IPS-18c (cell line): Measurements from ENCODE around the gene TPRG1L.

Experiments
- H3K4me3 ChIP-seq: 2 replicates; pipeline ENCODE4 v1.7.0; 2013; ENCODE audit warnings: low read depth, mild to moderate bottlenecking, low read length, moderate library complexity; ENCODE audit not compliant: insufficient read depth
- H3K9me3 ChIP-seq: one replicate; pipeline ENCODE4 v1.6.1; 2013; ENCODE audit warnings: mild to moderate bottlenecking, low read length, moderate library complexity; ENCODE audit not compliant: control insufficient read depth, insufficient read depth

Gene TPRG1L

DNA sequence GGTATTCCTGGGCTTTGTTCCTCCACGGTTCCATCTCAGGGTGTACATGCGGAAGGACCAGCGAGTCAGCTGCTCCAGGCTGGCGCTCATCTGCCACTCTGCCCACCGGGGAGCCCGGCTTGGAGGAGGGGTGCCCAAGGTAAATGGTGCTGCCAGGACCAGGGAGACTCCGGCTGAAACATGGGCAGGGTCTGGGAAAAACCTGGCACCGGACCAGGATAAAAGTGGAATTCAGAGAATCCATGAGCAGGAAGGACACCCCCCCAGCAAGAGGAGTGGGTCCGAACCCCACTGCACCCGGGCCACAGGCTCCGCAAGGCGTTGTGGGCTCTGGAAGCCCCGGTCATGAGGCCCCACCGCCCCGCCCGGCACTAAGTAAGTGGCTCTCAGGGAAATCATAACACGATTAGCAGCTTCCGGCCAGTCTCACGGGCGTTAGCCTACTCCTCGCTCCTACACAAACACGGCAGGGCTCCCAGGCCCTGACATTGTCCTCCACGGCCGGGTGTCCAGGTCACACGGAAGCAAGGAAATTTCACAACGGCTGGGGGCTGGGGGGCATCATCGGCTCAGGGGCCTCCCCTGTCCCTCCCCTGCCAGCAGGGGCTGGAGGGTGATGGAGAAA lies 34.6 kb upstream of the TPRG1L start:
- Histone ChIP-seq H3K4me3 (no peak overlapping the region), H3K9me3 (peaks cover 3% of the 10 kb centered on the region)

DNA sequence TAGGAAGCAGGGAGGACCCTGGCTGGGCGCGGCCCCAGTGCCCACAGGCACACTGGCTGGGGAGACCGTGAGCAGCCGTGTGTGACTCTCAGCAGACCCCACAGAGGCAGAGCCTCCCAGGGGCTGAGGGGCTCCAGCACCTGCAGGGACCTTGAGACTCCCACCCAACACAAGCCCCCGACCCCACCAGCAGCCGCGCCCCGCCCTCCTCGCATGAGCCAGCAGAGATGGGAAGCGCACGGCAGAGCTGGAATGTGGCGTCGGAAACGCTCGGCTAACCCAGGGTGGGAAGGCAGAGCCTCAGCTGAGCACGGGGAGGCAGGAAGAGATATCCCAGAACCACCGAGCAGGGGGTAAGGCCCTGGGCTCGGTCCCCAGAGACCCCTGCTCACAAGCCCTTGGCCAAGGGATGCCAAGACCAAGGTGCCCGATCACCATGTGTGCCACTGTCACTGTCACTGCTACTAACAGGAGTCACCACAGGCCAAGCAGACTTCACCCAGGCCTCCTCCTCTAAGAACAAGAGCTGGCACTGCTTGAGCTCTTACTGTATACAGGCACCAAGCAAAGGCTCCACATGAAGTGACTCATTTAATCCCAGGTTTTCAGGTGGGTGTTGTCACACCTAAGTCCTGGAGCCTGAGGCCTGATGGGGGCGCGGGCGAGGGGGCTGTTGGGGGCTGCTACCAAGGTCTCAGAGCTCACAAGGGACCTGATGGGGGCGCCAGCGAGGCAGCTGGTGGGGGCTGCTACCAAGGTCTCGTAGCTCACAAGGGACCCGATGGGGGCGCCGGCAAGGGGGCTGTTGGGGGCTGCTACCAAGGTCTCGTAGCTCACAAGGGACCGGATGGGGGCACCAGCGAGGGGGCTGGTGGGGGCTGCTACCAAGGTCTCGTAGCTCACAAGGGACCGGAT lies 33.6 kb upstream of the TPRG1L start:
- H3K9me3 ChIP-seq: peaks cover 3% of the 10 kb centered on the region
- no peak overlapping the region for H3K4me3 ChIP-seq

DNA sequence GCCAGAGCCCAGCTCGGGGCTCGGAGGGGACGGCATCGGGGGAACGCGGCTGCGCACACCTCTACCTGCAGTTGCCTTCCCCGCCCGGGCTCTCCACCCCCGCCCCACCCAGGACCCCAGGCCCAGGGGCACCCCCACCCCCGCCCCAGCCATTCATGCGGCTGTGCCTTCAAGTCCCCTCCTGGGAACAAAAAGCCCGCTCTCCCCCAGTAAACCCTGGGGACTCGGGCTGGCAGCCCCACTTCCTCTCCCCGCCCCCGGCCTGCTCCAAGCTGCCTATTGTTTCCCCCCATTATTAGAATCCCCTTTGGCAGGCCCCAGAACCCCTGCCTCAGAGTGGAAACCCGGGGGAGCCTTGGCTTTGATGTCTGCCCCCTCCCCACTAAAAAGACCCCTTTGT lies 31.5 kb upstream of the TPRG1L start:
- peaks cover 3% of the 10 kb centered on the region for H3K9me3 ChIP-seq

DNA sequence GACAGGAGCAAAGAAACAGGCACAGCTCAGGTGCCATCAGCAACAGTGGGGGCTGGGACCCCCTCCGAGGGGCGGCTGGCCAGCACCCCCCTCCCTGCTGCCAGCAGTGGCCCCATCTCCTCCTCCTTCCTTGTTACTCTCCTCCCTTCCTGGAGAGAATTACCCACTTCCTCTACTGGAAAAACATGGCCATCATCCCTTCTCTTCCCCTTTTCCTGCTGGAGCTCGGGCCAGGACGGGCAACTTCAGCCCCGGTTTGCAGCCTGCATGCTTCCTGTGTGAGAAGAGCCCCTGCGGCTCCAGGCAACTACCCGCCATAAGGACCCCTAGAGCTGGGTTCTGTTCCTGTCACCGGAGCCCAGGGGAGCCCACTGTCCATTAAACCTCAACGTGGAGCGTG lies 31.1 kb upstream of the TPRG1L start:
- H3K4me3 ChIP-seq: no peak overlapping the region
- peaks cover 3% of the 10 kb centered on the region for H3K9me3 ChIP-seq

More for the DNA sequence above, 31.5 kb upstream of the TPRG1L start:
- no peak overlapping the region for H3K4me3 ChIP-seq

DNA sequence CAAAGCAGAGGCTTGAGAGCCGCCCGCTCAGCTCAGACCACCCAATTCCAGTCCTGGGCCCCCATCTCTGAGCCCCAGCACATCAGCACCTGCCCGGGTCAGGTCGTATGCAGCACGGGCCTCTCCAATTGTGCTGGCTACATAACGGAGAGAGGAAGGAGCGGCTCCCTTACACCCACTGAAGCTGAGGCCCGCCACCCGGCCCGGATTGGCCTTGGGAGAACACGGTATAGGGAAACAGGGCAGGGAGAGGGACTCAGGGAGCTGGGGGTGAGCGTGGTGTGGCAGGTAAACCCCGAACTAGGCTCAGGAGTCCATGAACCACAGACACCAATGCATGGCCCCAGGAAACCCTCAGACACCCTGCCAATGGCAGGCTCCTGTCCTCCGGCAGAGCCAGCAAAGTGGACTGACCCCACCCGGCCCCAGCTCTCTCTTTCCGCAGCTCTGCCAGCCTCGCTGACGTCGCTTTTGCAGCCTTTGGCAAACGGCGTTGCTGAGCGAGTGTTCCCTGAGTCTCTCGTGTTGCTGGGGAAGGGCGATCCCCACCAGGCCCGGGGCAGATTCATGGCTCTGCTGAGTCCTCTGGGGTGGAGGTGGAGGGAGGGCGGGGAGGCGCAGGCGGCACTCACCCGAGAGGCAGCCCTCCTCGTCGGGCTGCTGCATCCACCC lies 30.0 kb upstream of the TPRG1L start:
- no peak overlapping the region for H3K4me3 ChIP-seq
- H3K9me3 ChIP-seq: peaks cover 3% of the 10 kb centered on the region

DNA sequence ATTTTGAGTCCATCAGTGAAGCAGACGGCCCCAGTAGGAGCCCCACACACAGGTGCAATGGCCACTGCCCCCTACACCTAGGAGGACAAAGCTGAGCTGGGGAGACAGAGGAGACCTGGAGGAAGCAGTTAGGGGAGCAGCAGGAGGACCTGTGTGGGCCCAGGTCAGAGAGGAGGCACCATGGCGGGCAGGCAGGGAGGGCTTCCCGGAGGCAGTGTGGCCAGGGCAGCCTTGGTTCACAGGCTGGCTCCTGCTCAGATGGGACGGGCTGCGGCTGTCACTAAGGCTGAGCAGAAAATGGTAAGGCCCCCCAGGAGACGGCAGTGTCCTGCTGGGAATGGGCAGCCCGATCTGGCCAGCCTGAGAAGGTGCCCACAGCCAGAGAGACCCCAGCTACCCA lies 28.9 kb upstream of the TPRG1L start:
- no peak overlapping the region for H3K4me3 ChIP-seq

DNA sequence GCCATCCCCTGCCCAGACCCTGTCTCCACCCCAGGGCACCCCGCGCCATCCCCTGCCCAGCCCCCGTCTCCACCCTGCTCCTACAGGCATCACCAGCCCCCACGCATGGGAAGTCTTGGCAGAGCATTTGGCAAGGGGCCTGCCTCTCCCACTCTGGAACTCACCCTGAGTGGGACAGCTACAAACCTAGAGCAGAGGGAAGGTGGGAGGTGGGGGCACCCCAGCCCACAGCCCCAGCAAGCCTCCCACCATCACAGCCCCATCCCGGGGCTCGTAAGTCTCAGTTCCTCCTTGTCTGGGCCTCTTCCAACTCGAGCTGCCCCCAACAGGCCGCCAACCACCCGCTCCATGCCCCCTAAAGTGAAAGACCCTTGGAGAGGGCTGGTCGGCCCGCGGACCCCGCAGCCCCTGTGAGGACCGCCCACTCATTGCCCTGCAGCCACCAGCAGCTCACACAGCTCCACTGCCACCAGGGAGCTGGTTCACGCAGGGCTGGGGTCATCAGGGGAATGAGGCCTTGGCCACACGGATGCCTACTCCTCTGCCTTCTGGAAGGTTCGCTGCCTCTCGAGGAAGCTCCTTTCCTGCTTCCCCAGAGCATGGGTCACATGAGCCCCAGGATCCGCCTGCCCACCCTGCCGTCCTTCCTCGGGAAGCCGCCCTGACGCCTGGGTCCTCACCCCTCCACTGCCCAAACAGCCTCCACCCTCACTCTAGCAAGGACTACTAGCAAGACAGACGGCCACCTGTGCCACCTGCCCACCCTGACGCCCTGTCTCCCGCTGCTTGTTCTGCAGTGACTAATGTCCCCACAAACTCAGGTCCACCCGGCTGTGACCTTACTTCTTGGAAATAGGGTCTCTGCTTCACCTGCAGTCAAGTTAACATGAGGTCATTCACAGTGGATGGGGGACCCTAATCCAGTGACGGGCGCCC lies 27.9 kb upstream of the TPRG1L start:
- Histone ChIP-seq H3K9me3 (peaks cover 3% of the 10 kb centered on the region), H3K4me3 (no peak overlapping the region)

More for the DNA sequence above, 28.9 kb upstream of the TPRG1L start:
- peaks cover 3% of the 10 kb centered on the region for H3K9me3 ChIP-seq

DNA sequence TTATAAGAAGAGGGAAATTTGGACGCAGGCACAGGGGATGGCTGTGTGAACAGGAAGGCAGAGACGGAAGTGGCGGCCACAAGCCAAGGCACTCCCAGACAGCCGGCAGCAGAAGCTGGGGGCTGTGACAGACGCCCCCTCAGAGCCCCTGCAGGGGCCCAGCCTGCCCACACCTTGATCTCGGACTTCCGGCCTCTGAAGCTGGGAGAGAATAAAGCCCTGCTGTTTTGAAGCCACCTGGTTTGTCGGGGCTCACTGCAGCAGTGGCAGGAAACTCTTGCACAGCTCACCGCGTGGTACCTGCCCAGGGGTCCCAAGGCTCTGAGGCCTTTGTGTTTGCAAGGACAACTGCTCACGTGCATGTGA lies 27.2 kb upstream of the TPRG1L start:
- Histone ChIP-seq H3K4me3 (no peak overlapping the region), H3K9me3 (peaks cover 3% of the 10 kb centered on the region)

DNA sequence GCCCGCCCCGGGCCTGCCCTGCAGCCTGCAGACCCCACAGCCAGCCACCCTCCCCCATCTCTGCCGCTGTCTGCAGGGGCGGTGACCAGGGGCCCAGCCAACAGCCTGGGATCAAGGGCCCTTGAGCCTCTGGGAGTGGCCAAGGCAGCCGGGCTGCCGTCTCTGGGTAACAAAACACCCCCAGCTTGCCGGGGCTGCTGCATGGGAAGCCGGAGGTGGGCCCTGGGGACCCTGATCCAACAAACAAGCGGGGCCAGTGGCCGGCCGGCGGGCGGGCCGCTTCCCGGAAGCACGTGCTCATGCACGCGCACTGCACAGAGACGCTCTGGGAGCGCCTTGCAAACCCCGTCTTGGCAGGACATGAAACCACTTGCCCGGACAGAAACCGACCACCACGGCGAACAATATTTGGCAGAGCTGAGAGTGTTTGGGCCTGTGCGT lies 26.7 kb upstream of the TPRG1L start:
- H3K4me3 ChIP-seq: no peak overlapping the region
- peaks cover 3% of the 10 kb centered on the region for H3K9me3 ChIP-seq

DNA sequence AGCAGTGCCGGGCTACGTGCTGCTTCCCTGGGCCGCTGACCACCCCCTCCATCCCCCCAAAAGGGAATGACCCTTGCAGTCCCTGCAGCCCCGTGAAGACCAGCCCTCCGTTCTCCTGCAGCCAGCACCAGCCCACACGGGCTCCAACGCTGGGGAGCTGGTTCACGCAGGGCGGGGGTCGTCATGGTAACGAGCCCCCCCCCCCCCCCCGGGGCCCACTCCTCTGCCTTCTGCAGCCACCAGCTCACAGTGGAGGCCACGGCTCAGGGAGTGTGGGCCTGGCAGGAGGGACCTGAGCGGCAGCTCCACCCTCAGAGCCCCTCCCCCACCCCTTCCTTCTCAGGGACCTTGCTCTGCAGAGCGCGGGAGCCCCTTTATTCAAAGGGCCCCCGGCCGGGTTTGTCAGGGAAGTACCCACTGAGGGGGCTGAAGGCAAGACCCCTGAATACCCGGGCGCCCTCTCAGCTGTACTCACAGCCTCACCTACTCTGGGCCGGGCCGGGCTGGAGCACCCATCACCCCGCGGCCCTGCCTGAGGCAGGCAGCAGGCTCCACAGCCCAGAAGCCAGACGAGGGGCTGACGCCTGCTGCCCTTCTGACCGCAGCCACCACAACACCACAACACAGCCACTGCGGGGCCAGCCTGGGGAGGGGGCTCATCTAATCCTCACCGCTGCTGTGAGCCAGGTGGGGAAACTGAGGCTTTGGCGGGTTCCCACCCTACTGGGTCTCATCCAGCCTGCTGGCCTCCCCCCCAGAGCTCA lies 26.1 kb upstream of the TPRG1L start:
- Histone ChIP-seq H3K4me3 (no peak overlapping the region), H3K9me3 (peaks cover 3% of the 10 kb centered on the region)

DNA sequence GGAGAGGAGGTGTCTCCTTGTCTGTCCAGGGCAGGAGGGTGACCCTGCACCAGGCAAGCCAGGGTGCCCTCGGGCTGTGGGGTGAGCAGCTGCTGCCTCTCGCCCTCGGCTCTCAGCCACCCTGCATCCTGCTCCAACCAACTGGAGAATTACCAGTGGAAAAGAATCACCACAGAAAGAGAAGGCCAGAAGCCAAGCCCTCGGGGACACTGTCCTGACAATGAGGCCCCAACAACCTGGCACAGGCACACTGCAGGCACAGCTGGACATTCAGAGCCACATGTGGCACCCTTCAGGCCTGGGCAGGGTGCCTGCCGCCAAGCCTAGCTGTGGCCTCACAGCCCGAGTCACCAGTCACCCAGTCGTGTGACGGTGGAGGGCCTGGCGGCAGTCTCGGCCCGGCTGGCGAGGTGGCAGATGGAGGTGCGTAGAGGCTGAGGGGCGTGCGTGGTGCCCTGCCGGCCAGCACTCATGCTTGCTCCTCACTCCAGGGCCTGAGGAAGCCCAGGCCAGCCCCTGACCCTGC lies 25.5 kb upstream of the TPRG1L start:
- peaks cover 3% of the 10 kb centered on the region for H3K9me3 ChIP-seq
- H3K4me3 ChIP-seq: no peak overlapping the region

DNA sequence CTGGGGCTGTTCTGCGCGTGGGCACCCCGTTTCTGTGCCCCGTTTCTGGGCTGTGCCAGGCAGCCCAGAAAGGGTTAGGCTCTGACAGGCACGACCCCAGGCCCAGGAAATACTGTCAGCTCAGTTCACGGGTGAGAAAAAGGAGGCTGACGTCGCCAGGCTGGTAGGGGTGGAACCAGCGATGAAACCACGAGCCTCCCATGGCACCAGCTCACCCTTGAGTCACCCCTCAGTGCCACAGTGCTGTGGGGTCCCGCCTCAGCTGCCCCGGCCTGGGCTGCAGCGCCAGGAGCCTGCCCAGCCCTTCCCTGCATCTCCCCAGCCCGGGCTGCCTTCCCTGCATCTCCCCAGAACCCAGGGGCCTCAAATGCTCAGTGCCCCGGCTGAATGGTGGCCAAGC lies 25.0 kb upstream of the TPRG1L start:
- Histone ChIP-seq H3K9me3 (peaks cover 3% of the 10 kb centered on the region), H3K4me3 (no peak overlapping the region)

DNA sequence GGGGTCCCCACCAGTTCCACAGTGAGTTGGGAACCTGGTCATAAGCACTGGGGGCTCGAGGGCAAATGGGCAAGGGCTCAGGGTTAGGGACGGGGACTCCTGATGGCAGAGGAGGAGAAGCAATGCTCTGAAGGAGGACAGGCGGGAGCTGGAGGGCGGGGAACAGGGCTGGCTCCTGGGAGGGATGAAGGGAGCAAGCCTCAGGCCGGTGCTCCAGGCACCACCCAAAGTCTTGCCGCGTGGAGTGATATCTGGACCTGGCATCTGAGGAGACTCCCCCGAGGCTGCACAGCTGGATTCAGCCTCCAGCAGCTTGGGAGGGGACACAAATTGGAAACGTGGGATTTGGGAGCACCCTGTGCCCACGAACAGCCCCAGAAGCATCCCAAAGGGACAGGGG lies 24.5 kb upstream of the TPRG1L start:
- H3K4me3 ChIP-seq: no peak overlapping the region

DNA sequence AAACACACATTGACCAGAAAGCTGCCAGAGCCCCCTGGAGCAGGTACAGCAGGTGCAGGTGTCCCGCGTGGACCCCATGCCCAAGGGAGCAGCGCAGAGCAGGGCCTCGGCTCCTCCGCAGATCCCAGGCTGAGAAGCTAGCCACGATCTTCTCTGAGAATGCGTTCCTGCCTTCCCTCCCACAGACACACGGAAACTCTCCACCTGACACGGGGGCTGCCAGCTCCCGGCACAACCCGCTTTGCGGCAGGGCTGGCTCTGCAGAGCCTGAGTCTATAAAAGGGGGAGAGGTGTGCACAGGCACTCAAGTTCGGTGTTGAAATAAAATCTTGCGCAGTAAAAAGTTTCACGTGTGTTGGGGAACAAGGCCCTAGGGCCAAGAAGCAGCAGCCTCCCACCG lies 23.1 kb upstream of the TPRG1L start:
- H3K4me3 ChIP-seq: no peak overlapping the region
- H3K9me3 ChIP-seq: peaks cover 3% of the 10 kb centered on the region

More for the DNA sequence above, 24.5 kb upstream of the TPRG1L start:
- H3K9me3 ChIP-seq: peaks cover 3% of the 10 kb centered on the region

DNA sequence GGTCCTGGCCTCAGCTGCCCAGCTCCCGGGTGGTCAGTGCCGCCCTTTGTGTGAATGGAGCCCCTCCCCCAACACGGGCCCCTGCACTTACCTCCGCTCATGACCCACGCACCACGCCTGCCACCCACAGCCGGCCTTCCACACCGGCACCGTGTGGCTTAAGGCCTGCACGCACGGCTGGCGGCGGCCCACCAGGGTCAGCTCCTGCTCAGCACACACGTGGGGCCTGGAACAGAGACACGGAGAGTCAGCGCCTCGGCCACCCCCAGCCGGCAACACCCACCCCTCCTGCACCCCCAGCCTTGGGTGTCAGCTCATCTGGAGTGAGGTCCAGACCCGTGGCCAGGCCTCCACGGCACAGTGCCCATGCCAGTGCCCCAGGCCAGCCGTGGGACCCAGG lies 22.4 kb upstream of the TPRG1L start:
- H3K9me3 ChIP-seq: peaks cover 3% of the 10 kb centered on the region
- H3K4me3 ChIP-seq: no peak overlapping the region

DNA sequence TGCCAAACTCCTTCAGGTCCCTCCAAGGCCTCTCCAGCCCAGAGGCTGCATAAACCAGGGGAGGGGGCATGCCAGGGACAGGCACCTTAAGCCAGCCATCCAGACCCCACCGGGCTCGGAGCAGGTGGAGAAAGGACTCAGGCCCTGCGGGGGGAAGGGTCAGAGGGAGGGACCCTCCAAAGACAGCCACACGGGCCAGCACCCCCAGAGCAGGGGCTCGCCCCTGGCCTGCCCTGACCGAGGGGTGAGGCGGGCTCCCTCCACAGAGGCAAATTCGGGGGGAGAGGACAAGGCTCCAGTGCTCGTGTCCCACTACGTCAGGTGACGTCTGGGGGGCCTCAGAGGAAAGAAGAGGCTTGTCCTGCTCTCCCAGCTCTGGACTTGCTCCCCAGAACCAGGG lies 21.7 kb upstream of the TPRG1L start:
- Histone ChIP-seq H3K4me3 (no peak overlapping the region), H3K9me3 (peaks cover under 1% of the 10 kb centered on the region)
